Fibroblast of lung (primary cell): ENCODE results near the gene MEIOSIN. TPM values are rescaled to one million over a fixed set of nuclear protein-coding genes. Genes with fewer than 3 reads are reported as not detected.
A peak's percentile ranks its signal among the peaks of the same experiment; 100 is the strongest.

ENCODE experiments used
- DNase-seq, 2 donors: peaks; one replicate each; pipeline versions ENCODE4 v3.0.0 to v3.0.0-alpha.2; 2010; ENCODE audit warnings: low read depth in 2 of 2
- H2AFZ ChIP-seq: 2 replicates; pipeline ENCODE4 v1.5.1; 2012; ENCODE audit warnings: low read length, control low read depth, inconsistent platforms
- H3K27ac ChIP-seq: 2 replicates; pipeline ENCODE4 v1.5.1; 2011; ENCODE audit warnings: low read length, control low read depth; ENCODE audit not compliant: insufficient read depth
- H3K27me3 ChIP-seq: 2 replicates; pipeline ENCODE4 v1.5.1; 2011; ENCODE audit warnings: mild to moderate bottlenecking, low read length; ENCODE audit not compliant: control insufficient read depth, insufficient read depth
- H3K36me3 ChIP-seq: 2 replicates; pipeline ENCODE4 v1.5.1; 2011; ENCODE audit warnings: low read length; ENCODE audit not compliant: control insufficient read depth, insufficient read depth
- H3K4me1 ChIP-seq: 2 replicates; pipeline ENCODE4 v1.5.1; 2011; ENCODE audit warnings: low read length; ENCODE audit not compliant: control insufficient read depth, insufficient read depth; ENCODE audit errors: extremely low read depth
- H3K4me2 ChIP-seq: 2 replicates; pipeline ENCODE4 v1.5.1; 2011; ENCODE audit warnings: low read length, control low read depth; ENCODE audit not compliant: insufficient read depth; ENCODE audit errors: extremely low read depth
- H3K4me3 ChIP-seq, 4 experiments: fragments of 200-600 bp in 1 of 4; sonication (generic) in 1 of 4; replicated peaks in 1 of 4; 2 replicates each; pipeline ENCODE4 v1.5.1; 2011 to 2016; ENCODE audit warnings: low read length in 4 of 4, low read depth in 3 of 4, mild to moderate bottlenecking in 3 of 4, control low read depth in 2 of 4, inconsistent platforms in 1 of 4, mixed read lengths in 1 of 4; ENCODE audit not compliant: insufficient read depth in 1 of 4; ENCODE audit errors: control extremely low read depth in 1 of 4
- H3K79me2 ChIP-seq: 2 replicates; pipeline ENCODE4 v1.5.1; 2012; ENCODE audit warnings: mild to moderate bottlenecking, low read length, inconsistent platforms; ENCODE audit not compliant: control insufficient read depth, insufficient read depth
- H3K9ac ChIP-seq: 2 replicates; pipeline ENCODE4 v1.5.1; 2011; ENCODE audit warnings: mild to moderate bottlenecking, low read length, control low read depth; ENCODE audit not compliant: insufficient read depth
- H3K9me3 ChIP-seq: 2 replicates; pipeline ENCODE4 v1.5.1; 2012; ENCODE audit warnings: low read depth, low read length; ENCODE audit not compliant: control insufficient read depth, insufficient read depth
- H4K20me1 ChIP-seq: 2 replicates; pipeline ENCODE4 v1.5.1; 2011; ENCODE audit warnings: low read length; ENCODE audit not compliant: control insufficient read depth, insufficient read depth; ENCODE audit errors: extremely low read depth
- EZH2 ChIP-seq: IDR thresholded peaks from 2 replicates; pipeline ENCODE4 v1.5.1; 2012; ENCODE audit warnings: low read length, control low read depth, mild to moderate bottlenecking; ENCODE audit errors: missing control alignments
- polyA plus RNA-seq, 2 donors: library from polyadenylated mRNA; depleted of rRNA in 1 of 2; stranded (reverse) in 1 of 2; unstranded in 1 of 2; fragments of >200 nt; gene quantifications; 2 replicates each; pipeline ENCODE4 v1.2.1, GENCODE V29; 2011 to 2012; ENCODE audit warnings: missing spikeins in 1 of 2
- total RNA-seq: library from RNA; depleted of rRNA; stranded (reverse); fragments of >200 nt; gene quantifications from 2 replicates; pipeline ENCODE4 v1.2.1, GENCODE V29; 2014
- TF ChIP-seq, protein P1 (sequence below), 2 donors: IDR thresholded peaks in 1 of 2; conservative IDR thresholded peaks in 1 of 2; 1 replicate in 1 of 2; 2 replicates in 1 of 2; pipeline ENCODE4 v1.5.1; 2011 to 2012; ENCODE audit warnings: low read length in 2 of 2, control low read depth in 1 of 2, inconsistent platforms in 1 of 2, low read depth in 1 of 2, mild to moderate bottlenecking in 1 of 2

The MEIOSIN gene
- total and polyA plus RNA-seq, 2 donors (not counting 1 experiment from before 2014, with no cell fraction given), result not detected

GRCh38 chr19:45764945-45765701 is 31.9 kb downstream of the MEIOSIN start:
- TF ChIP-seq, protein P1, sequence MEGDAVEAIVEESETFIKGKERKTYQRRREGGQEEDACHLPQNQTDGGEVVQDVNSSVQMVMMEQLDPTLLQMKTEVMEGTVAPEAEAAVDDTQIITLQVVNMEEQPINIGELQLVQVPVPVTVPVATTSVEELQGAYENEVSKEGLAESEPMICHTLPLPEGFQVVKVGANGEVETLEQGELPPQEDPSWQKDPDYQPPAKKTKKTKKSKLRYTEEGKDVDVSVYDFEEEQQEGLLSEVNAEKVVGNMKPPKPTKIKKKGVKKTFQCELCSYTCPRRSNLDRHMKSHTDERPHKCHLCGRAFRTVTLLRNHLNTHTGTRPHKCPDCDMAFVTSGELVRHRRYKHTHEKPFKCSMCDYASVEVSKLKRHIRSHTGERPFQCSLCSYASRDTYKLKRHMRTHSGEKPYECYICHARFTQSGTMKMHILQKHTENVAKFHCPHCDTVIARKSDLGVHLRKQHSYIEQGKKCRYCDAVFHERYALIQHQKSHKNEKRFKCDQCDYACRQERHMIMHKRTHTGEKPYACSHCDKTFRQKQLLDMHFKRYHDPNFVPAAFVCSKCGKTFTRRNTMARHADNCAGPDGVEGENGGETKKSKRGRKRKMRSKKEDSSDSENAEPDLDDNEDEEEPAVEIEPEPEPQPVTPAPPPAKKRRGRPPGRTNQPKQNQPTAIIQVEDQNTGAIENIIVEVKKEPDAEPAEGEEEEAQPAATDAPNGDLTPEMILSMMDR (conservative IDR thresholded peaks at IDR 0.05 in 1 of 2, IDR thresholded peaks at IDR 0.05 in 1 of 2; ENCODE audit: low read depth in 1 of 2, low read length in 2 of 2), result no peak
- no peak for TF ChIP-seq EZH2
- H3K4me3 ChIP-seq, result no peak overlapping the region
- peaks cover 4% of the 10 kb centered on the region for H3K79me2 ChIP-seq
- no peak for DNase-seq
- no peak overlapping the region for H3K4me2 ChIP-seq
- H3K27me3 ChIP-seq, result no peaks in the 10 kb centered on the region
- peaks cover 24% of the 10 kb centered on the region for H3K4me1 ChIP-seq
- no peak overlapping the region for H3K27ac ChIP-seq
- peaks cover 2% of the 10 kb centered on the region for H3K36me3 ChIP-seq
- no peaks in the 10 kb centered on the region for H4K20me1 ChIP-seq
- no peak overlapping the region for H3K9ac ChIP-seq
- no peaks in the 10 kb centered on the region for H3K9me3 ChIP-seq
- no peak overlapping the region for H2AFZ ChIP-seq

- Histone ChIP-seq H2AFZ (no peak overlapping the region), H3K4me1 (peaks cover 24% of the 10 kb centered on the region), H3K27ac (no peak overlapping the region), H3K4me3 (no peak overlapping the region), H3K9ac (no peak overlapping the region), H3K4me2 (no peak overlapping the region), H4K20me1 (no peaks in the 10 kb centered on the region), H3K79me2 (peaks cover 4% of the 10 kb centered on the region), H3K9me3 (no peaks in the 10 kb centered on the region), H3K36me3 (peaks cover 2% of the 10 kb centered on the region), H3K27me3 (no peaks in the 10 kb centered on the region)
- no peak for TF ChIP-seq EZH2
- TF ChIP-seq, protein P1 (conservative IDR thresholded peaks at IDR 0.05 in 1 of 2, IDR thresholded peaks at IDR 0.05 in 1 of 2; ENCODE audit: low read depth in 1 of 2, low read length in 2 of 2), result no peak
- DNase-seq, result no peak
Measured at GRCh38 chr19:45765702-45766295, 32.6 kb downstream of the MEIOSIN start.

- no peaks in the 10 kb centered on the region for H3K27me3 ChIP-seq
- H3K79me2 ChIP-seq, result peaks cover 4% of the 10 kb centered on the region
- H3K9me3 ChIP-seq, result no peaks in the 10 kb centered on the region
- no peak overlapping the region for H2AFZ ChIP-seq
- H3K27ac ChIP-seq, result peak overlapping the region; percentile 75
- peak overlapping the region; percentile 96 for H3K4me2 ChIP-seq
- H3K9ac ChIP-seq, result peak overlapping the region; percentile 79
- no peak for DNase-seq
- H3K4me3 ChIP-seq, result peak overlapping the region in 3 of 4 experiments; percentile 76 to 81 (median 81)
- peaks cover 7% of the 10 kb centered on the region for H3K36me3 ChIP-seq
- TF ChIP-seq, protein P1 (conservative IDR thresholded peaks at IDR 0.05 in 1 of 2, IDR thresholded peaks at IDR 0.05 in 1 of 2; ENCODE audit: low read depth in 1 of 2, low read length in 2 of 2), result no peak
- TF ChIP-seq EZH2, result no peak
- H4K20me1 ChIP-seq, result no peaks in the 10 kb centered on the region
- H3K4me1 ChIP-seq, result peaks cover 24% of the 10 kb centered on the region
Measured at GRCh38 chr19:45766296-45766868, 33.1 kb downstream of the MEIOSIN start.
